Vagina (tissue), 2 donors: ENCODE results near the gene GDF7.

ENCODE experiments used
- CTCF ChIP-seq, 3 experiments: fragments of 450-650 bp in 2 of 3; fragments of 200-600 bp in 1 of 3; sonication (generic) in 1 of 3; IDR thresholded peaks; one replicate each; pipeline ENCODE4 v1.5.1; 2017 to 2019; ENCODE audit warnings: antibody characterized with exemption in 3 of 3, mild to moderate bottlenecking in 2 of 3, moderate library complexity in 2 of 3
- POLR2A ChIP-seq, 2 donors: fragments of 450-650 bp; IDR thresholded peaks; one replicate each; pipeline ENCODE4 v1.6.1; 2017; ENCODE audit warnings: antibody characterized with exemption in 2 of 2, mild to moderate bottlenecking in 2 of 2, moderate library complexity in 2 of 2

DNA sequence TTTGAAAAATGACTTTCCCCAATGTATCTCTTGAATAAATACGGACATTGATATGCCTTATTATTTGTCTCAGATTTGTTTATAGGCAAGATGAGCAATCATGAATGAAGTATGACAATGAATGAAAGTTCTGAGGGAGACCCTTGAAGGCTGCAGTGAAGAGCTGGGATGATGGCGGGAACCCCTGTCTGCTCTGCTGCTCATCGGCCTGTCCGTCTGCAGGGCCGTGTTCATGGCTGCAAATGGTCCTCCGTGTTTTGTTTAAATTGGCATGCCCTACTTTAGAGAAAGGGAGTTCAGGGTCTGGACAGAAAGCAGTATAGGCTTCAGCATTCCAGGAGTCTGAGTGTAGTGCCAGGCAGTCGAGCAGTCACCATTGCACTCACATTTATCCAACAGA, 14.8 kb upstream of the GDF7 start:
- TF ChIP-seq POLR2A (IDR thresholded peaks at IDR 0.05) = no peak
- TF ChIP-seq CTCF (IDR thresholded peaks at IDR 0.05) = no peak
